ENCODE data around the gene EEF2KMT. TPM values are rescaled to one million over a fixed set of nuclear protein-coding genes. Genes with fewer than 3 reads are reported as not detected.
A peak's percentile ranks its signal among the peaks of the same experiment; 100 is the strongest.

Gene EEF2KMT
- total and polyA plus RNA-seq, 2 of the 13 experiments (the other 11 are each of a cell fraction or from before 2014, with no cell fraction given), result 10.7 to 26.9 TPM

DNA sequence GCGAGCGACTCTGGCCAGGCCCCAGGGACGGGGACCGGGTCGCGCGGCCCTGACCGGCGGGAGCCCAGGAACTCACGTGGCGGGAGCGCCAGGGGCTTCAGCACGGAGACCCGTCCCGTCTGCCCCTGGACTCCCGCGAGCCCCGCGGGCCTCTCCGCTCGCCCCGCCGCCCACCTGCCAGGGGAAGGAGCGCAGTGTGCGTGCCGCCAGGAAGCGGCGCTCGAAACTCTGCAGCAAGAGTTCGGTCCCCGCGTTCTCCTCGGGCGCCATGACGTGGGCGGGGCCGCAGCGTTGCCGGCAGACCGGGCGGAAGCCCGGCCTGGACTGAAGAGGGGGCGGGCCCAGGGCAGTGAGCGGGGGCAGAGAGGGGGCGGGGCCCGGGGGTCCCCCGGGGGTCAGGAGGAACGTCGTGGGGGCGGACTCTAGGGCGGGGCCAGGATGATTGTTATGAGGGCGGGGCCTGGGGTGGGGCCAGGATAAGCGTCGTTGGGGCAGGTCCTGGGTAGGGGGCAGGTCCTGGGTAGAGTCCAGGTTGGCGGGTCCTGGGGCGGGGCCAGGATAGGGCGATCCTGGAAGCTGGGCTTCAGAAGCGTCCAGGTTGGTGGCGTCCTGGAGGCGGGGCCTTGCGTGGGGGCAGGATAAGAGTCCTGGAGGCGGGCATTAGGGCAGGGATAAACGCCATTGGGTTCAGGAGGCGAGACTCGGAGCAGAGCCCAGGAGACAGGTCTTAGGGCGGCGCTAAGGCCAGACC, at the start of gene EEF2KMT (continued):
- TF ChIP-seq ZNF280D (CRISPR knock-in tag; IDR thresholded peaks at IDR 0.05) (peak; percentile 59; the same call in 1 of the 2 replicates), PRDM15 (CRISPR knock-in tag; IDR thresholded peaks at IDR 0.05) (0 out of 2 replicates have a peak, but pooled peaks have one; percentile 50), NFYC (CRISPR knock-in tag; IDR thresholded peaks at IDR 0.05) (peak; percentile 59), ETV6 (CRISPR knock-in tag; conservative IDR thresholded peaks at IDR 0.05) (0 out of 2 replicates have a peak, but pooled peaks have one; percentile 21), KLF11 (CRISPR knock-in tag; IDR thresholded peaks at IDR 0.05) (0 out of 2 replicates have a peak, but pooled peaks have one; percentile 5), HINFP (CRISPR knock-in tag; IDR thresholded peaks at IDR 0.05; ENCODE audit: low read depth) (peak; percentile 58; the same call in 1 of the 2 replicates), ZNF766 (CRISPR knock-in tag; IDR thresholded peaks at IDR 0.05; ENCODE audit: borderline replicate concordance) (peak; percentile 95), KLF6 (CRISPR knock-in tag; IDR thresholded peaks at IDR 0.05) (0 out of 2 replicates have a peak, but pooled peaks have one; percentile 28), ESRRA (CRISPR knock-in tag; IDR thresholded peaks at IDR 0.05; ENCODE audit: low read depth) (peak; percentile 64; the same call in 1 of the 2 replicates), YEATS4 (CRISPR knock-in tag; IDR thresholded peaks at IDR 0.05; ENCODE audit: borderline replicate concordance) (peak; percentile 93), ZNF549 (CRISPR knock-in tag; IDR thresholded peaks at IDR 0.05) (0 out of 2 replicates have a peak, but pooled peaks have one; percentile 34), ZFP36L2 (CRISPR knock-in tag; IDR thresholded peaks at IDR 0.05) (0 out of 2 replicates have a peak, but pooled peaks have one; percentile 48), PHF8 (CRISPR knock-in tag; IDR thresholded peaks at IDR 0.05) (peak; percentile 97), DMAP1 (CRISPR knock-in tag; IDR thresholded peaks at IDR 0.05) (peak; percentile 90; the same call in 1 of the 2 replicates), ZFP82 (CRISPR knock-in tag; IDR thresholded peaks at IDR 0.05; ENCODE audit: borderline replicate concordance) (peak; percentile 72; the same call in 1 of the 2 replicates), DR1 (CRISPR knock-in tag; IDR thresholded peaks at IDR 0.05) (peak; percentile 74), ZNF510 (CRISPR knock-in tag; IDR thresholded peaks at IDR 0.05; ENCODE audit: low read depth) (0 out of 2 replicates have a peak, but pooled peaks have one; percentile 88), ZFAT (CRISPR knock-in tag; conservative IDR thresholded peaks at IDR 0.05) (peak; percentile 81)
- TF ChIP-seq, protein P1, sequence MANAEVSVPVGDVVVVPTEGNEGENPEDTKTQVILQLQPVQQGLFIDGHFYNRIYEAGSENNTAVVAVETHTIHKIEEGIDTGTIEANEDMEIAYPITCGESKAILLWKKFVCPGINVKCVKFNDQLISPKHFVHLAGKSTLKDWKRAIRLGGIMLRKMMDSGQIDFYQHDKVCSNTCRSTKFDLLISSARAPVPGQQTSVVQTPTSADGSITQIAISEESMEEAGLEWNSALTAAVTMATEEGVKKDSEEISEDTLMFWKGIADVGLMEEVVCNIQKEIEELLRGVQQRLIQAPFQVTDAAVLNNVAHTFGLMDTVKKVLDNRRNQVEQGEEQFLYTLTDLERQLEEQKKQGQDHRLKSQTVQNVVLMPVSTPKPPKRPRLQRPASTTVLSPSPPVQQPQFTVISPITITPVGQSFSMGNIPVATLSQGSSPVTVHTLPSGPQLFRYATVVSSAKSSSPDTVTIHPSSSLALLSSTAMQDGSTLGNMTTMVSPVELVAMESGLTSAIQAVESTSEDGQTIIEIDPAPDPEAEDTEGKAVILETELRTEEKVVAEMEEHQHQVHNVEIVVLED (CRISPR knock-in tag; IDR thresholded peaks at IDR 0.05; ENCODE audit: borderline replicate concordance), result peak; percentile 69; the same call in 1 of the 2 replicates
